NCI-H82 treated with DMSO at 0.1 percent for 48 hours (cell line): ENCODE measurements around the gene MYNN.

ENCODE experiments used
- DNase-seq: peaks from one replicate; lab custom pipeline; 2025; ENCODE audit not compliant: unreplicated experiment; lab: John Stamatoyannopoulos, UW

MYNN gene

GRCh38 chr3:169774186-169774585 lies 990 bp downstream of the MYNN start:
- no peak for DNase-seq

- DNase-seq = no peak
Observed at GRCh38 chr3:169777822-169778221, 4.6 kb downstream of the MYNN start.

DNA sequence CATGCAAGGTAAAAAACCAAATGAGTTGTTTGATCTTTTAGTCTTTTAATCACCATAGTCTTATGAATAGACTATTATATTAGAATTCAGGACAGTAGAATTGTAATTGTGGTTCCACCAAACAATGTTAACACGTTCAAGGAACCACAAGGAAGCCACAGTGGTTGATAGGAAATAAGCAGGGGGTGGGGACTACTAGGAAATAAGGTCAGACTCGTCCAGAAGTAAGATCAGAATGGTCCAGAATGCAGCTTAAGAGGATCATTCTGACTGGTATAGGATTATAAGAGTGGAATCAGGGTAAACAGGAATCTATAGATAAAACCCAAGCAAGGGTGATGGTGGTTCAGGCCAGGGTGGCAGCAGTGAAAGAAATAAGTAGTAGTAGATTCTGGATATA lies 7.5 kb downstream of the MYNN start:
- DNase-seq = no peak

- DNase-seq = no peak
Observed at GRCh38 chr3:169781209-169781855, 8.1 kb downstream of the MYNN start.

DNA sequence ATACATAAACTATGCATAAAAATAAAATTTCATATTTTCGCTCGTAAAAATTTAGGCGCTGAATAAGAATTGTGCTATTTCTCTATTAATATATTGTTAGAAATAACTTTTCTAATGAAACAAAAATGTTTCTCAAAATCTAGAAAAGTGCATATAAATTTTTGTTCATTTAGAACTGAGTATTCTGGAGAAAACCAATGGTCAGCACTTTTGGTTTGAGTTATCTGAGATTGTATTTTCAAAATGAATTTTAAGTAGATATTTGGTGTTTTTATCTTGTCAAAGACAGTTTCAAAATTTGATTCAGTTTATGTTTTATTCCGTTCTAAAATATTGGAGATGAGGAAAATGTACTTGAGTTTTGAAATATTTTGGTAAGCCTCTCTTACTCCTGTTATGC lies 13.9 kb downstream of the MYNN start:
- no peak for DNase-seq

GRCh38 chr3:169787791-169788190 lies 14.6 kb downstream of the MYNN start:
- no peak for DNase-seq

- DNase-seq = no peak
Observed at GRCh38 chr3:169790219-169790618, 17.0 kb downstream of the MYNN start.

GRCh38 chr3:169790687-169791429 lies 17.7 kb downstream of the MYNN start:
- DNase-seq = no peak

GRCh38 chr3:169792359-169792758 lies 19.2 kb downstream of the MYNN start:
- no peak for DNase-seq

GRCh38 chr3:169804681-169805080 lies 31.5 kb downstream of the MYNN start:
- no peak for DNase-seq

- no peak for DNase-seq
Observed at GRCh38 chr3:169809230-169809795, 36.1 kb downstream of the MYNN start.

- DNase-seq = peak; percentile 36
Observed at GRCh38 chr3:169811631-169812331, 38.6 kb downstream of the MYNN start.

GRCh38 chr3:169812332-169813235 lies 39.4 kb downstream of the MYNN start, which contains the start of the genes LRRC34 and LRRIQ4:
LRRC34 (minus strand) TSS chr3:169812904; CDS start chr3:169812548, 356 bp downstream.
LRRIQ4 (plus strand) TSS chr3:169812870; CDS start chr3:169821922, 9,052 bp downstream.
- DNase-seq = peak; percentile 66

DNA sequence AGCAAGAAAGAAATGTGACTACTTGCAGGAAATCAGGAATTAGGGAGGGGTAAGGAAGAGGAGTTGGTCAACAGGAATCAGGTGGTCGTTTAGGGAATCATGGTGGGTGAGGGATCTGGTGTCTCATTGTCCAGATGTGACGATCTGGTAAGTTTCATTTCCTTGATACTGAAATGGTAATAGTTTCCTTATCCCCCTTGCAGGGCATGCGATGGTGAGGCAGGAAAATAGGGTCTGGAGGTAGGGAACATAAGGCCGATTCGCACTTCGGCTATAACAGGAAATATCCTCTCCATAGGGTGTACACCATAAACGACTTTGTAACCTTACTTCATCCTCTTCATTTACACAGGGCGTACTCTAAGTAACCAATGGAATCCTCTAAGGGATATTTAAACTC lies 40.1 kb downstream of the MYNN start:
- DNase-seq = no peak

GRCh38 chr3:169813757-169814517 lies 40.7 kb downstream of the MYNN start:
- DNase-seq = no peak

- DNase-seq = no peak
Observed at GRCh38 chr3:169815590-169816150, 42.5 kb downstream of the MYNN start.

DNA sequence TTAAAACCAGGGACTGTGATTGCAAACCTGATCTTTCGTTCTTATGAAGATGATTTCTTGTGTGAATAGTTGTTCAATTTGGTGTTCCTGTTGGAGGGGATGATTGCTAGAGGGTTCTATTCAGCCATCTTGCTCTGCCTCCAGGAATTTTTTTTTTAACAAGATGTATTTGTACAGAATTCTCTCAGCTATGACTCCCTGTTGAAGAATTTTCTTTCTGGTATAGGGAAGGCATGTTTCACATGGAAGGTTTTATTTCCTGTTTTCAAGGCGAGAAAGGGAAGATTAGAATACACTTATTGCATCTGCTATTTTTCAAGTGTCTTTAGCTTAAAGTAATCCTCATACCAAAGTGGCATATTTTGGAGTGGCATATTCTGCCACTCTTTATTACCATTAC lies 45.1 kb downstream of the MYNN start:
- no peak for DNase-seq

GRCh38 chr3:169822091-169822490 lies 48.9 kb downstream of the MYNN start:
- no peak for DNase-seq

GRCh38 chr3:169822540-169822939 lies 49.3 kb downstream of the MYNN start:
- DNase-seq = no peak
